ENCODE results near the gene LDB2.

LDB2 gene

DNA sequence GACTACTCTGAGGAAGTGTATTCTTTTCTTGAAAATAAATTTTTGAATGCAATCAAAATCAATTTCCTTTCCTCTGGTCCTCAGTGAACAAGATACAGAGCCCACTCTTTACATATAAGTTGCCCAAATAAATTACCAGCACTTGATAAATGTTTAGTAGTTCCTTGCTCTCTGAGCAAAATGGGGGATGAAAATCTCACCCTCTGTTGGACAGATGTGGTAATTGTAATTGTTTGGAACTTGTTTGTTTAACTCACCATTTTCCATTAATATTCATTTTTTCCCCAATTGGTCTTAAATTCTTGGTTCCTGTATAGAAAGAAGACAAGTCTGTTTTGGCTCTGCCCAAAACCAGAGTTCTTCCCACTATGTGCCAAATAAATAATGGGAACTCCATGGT, 146.3 kb downstream of the LDB2 start:
- no peak for DNase-seq

DNA sequence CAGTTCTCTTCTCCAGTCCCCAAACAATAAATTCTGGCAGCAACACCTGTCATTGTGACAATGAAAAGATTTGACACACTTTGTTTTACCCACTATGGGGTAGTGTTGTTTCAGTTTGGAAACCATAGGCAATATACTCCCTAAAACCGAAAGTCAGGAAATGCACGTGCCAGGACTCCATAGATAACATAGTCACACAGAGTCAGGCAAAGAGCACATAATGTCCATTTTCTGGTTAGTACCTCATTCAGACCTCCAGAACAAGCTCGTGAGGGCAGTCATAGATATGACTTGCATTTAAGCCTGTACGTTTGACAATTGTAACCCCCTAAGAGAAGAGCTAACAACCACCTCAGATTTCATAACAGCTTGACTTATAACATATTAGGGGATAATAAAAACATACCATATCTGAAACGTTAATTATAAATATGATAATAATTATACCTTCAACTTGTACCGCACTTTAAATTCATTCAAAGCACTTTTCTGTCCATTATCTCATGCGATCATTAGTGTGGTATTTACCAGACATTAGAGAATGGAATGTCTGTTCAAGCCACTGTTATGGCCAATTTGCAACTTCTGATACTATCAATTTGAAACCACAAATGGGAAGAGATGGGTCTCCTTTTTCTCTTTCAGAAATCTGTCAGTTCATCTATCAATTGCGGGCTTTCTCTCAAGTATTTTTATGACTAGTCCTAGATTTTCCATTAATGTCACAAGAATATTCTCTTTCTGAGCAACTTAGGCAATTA, 147.4 kb downstream of the LDB2 start:
- DNase-seq: no peak

DNA sequence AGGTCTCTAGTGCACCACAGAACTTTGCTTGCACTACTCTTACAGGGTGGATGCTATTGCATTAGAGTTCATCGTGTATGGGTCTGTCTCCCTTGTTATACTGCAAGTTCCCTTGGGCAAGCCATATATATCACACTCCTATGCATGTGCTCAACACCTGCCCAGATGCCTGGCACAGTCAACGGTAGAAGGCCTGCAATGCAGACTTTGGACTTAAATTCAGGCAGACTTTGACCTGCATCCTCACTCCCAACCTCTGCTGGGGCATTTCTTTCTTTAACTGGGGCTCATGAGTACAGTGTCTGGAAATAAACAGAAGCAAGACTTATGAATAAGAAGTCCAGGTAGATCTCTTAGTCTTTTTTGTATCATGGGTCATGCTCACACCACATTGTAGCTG, 148.2 kb downstream of the LDB2 start:
- DNase-seq: no peak

DNA sequence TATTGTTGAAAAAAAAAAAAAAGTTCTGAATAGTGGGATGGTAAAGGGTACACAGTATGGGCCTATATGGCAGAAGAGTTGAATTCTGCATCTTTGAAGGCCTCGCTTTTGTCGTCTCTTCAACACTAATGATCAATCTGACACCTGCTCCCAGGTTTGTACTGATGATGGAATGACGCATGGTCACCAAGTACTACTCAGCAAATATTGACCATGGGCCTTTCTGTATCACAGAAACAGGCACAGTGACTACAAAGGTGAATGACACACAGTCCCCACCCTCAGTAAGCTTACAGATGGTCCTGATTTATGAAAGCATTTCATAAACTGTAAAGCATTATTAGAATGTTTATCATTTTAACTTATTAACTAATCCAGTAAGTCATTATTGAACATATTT, 152.6 kb downstream of the LDB2 start:
- DNase-seq: no peak

DNA sequence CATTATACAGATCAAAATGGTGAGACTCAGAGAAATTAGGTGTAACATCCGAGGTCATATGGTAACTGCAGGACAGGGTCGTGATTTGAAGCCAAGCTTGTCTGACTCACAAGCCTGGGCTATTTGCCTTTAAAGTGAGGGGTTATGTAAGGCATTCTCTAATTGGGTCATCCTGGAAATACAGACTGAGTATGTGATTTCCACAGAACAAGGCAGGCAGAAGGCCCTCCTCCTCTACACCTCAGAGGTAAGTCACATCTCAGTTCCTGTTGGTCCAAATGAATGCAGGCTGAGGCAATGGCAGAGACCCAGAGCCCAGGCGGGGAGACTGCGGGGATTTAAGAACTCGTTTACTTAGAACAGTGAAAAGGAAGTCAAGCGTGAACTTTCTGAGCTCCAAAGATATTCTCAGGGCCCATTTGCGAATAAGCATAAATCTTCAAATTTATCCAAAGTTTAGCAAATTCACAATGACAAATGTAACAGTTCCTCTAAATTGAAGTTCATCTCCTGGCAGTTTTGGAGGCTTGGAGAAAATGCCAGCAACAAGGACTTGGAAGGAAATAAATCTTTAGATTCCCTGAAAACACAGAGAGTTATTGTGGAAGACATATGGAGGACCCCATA, 153.3 kb downstream of the LDB2 start:
- DNase-seq: no peak

DNA sequence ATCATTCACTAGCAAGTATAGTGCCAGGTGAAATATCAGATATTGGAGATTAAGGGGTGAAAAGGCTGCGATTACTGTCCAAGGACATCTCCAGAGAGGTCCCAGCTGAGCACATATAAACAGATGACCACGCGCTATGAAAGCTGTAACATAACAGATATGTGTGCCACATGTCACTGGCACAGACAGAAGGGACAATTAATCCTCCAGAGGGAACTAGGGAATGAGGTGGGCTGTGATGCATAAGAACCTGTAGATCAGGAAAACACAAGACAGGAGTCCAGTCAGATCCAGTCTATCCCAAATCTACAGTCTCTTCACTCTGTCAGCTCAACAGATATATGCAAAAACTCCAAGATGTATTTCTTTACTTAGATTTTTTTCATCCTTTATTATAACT, 157.2 kb downstream of the LDB2 start:
- DNase-seq: no peak

DNA sequence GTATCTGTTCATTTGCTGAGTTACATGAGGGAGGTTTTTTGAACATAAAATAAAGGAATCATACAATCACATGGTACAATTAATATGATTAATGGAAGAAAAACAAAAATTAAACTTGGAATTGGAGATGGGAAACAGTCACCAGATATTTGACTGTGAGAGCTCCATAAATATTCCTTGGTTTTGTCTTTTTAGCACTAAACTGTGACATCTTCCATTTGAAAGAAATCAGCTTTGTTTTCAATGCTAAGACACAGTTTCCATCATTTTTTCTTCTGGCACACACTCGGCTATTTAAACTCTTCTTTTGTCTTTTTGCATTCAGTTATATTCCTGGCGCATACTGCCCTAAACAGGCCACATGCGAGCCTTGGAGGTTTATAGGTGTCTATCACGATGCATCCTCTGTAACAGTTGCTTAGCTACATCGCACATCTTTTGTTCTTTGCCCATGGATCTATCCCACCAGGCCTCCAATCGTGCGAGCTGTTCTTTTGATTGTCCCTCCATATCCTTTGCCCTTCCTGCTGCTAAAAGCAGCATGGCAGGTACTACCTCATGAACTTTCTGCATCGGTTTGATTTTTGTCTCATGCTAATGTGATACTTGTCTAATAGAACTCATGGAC, 158.3 kb downstream of the LDB2 start:
- no peak for DNase-seq

DNA sequence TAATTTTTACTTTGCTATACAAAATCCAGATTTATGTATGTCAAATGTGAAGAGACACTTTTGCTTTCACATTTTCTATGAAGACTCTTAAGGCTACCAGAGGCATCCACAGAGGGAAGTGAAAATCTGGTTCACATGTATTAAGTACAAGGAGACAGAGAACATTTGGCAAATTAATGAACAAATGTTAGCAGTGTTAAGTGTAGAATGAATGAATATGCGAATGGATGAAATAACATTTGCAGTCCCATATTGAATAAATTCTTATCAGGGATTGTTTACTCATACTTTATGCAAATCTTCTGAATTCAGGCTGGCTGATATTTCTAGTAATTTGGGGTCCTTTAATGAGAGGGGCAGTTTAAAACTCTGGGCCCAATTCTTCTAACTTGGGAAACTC, 159.9 kb downstream of the LDB2 start:
- DNase-seq: no peak

DNA sequence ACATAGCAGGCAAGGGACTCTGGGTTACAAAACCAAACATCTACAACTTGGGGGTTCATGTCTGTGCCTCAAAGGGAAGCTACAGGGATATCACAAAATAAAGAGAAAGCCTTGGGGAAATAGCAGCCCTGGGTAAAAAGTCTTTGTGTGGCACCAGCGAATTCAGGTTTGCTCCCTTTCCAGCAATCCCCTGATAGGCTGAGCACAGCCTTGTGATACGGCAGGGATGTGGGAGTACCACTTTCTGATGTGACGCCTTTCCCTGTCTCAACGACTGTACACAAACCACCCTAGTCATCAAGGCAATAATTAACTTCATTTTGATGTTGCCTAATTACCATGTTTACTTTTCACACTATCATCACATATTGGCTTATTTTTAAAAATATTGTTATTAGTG, 164.9 kb downstream of the LDB2 start:
- DNase-seq: no peak

DNA sequence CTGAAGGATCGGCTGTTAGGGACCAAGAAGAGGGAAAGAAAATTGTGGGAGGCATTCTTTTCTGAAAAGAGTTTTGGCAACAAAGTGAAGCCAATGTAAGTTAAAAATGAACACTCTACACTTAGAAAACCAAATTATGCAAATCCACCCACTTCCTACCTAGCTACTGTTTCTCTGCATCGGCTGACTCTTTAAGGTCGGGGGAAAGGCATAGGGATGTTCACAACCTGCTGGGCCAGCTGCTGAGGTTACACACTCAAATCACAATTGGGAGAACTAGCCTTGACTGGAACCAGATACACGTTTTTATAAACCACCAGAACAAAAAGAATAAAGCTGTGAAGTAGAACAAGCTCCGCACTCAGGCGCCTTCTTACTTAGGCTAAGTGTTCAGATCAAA, 165.7 kb downstream of the LDB2 start:
- no peak for DNase-seq

DNA sequence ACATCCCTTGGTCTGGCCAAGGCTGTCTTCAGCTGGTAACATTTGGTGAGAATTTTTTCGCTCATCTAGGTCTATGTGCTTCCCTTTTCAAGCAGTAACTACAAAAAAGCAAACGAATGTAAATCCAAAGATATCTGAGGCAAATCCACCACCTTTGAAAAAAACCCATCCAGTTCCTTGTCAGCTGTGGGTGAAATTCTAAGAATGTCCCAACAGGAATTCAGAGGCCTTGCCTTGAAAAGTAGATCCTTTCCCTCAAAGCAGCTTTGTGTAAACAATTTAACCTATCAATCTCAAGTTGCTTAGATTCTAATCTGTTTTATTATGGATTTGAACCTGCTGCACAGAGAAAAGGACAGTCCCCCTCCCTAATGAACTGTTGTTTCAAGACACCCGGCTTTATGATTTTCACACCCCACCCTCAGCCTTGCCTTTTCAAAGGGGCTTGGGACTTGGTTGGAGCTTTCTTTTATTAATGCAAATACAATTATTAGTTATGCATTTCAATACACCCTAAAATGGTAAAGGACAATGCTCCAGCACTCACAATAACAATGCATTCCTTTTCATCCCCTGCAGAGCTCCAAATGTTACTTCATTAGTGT, 166.6 kb downstream of the LDB2 start:
- DNase-seq: no peak

DNA sequence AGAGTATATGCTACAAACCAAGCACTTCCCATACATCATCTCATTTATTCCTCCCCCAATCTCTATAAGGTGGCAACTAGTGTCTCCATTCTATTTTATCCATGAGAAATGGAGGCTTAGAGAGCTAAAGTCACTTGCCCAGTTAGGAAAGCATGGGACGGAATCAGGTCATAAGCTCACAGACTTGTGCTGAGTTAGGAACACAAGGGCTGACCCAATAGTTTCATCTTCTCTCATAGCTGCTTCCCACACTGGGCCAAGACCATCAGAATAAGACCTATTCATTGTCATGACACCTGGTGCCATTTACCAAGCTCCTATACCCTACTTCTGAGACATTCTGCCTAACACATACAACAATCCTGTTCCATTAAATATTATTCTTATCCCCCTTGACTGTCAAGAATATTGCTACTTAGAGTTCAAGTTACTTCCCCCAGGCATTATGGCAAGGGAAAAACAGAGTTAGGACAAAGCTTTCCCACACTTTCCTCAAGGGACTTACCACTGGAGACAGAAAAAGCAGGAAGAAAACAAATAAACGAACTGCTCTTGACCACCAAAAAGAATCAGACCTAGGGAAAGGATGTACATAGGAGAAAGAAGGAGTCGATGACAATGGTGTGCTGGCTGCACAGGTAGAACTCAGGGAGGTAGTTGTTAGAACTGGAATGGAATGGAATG, 167.8 kb downstream of the LDB2 start:
- no peak for DNase-seq

DNA sequence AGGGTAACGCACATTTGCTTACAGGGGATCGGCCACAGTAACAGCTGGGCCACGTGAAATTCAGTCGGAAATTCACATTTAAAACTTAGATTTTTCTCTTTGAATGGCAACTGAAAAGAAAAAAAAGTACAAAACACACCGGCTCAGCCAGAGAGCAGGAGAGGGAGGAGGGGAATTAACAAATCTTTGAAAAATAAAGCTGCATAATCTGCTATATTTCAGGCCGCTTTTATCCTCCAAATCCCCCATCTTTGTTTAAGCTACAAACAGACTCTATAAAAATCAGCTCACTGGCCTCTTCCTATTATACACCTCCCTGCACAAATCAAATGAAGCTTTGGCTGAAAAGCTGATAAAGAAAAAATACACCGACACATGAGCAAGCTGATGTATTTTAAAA, 169.1 kb downstream of the LDB2 start:
- DNase-seq: no peak

DNA sequence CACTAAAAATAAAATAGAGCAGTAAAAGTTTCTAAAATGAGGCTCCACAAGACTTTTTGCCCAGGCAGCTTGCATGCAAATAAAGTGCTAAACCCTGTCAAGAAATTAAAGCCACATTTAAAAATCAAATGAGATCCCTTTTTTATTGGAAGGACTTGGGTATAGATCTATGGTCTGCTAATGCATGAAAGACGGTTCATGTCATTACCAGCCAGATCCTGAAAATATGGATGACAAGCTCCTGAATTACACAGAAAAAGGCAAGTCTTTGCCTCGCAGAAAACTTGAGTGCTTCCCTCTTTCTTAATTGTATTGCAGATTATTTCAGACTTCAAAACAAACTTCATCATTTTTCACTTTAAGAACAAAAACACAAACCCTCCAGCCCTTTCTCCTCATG, 169.6 kb downstream of the LDB2 start:
- no peak for DNase-seq

DNA sequence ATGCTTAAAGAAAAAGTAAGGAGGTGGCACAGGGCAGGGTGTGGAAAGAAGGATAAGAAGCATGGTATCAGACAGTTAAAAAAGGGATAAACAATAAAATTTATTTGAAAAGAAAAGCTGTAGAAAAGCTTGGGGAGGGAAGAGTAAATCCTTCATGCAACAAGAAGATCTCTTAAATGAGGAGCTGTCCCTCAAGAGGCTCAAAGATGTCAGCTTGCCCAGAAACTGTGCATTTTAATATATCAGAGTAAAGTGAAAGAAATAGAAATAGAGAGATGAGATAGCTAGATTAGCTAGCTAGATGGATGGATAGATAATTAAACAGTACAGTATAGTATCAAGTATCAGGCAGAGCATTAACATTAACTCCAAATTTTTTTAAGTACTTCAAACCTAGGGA, 170.3 kb downstream of the LDB2 start:
- DNase-seq: no peak

DNA sequence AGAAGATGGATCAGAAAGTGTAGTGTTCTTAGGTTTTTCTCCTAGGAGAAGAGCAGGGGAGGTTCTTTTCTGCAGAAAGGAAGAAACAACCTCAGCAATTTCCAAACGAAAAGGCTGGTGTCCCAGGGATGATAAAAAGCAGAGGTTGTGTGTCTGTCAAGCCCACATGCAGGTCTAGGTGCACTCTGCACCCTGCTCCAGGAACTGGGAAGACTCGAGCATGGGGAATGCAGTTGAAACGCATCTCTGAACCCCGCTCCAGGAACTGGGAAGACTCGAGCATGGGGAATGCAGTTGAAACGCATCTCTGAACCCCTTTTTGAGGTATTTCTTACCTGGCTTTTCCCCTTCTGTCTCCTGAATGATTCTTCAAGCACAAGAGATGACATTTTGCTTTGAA, 171.2 kb downstream of the LDB2 start:
- DNase-seq: no peak

DNA sequence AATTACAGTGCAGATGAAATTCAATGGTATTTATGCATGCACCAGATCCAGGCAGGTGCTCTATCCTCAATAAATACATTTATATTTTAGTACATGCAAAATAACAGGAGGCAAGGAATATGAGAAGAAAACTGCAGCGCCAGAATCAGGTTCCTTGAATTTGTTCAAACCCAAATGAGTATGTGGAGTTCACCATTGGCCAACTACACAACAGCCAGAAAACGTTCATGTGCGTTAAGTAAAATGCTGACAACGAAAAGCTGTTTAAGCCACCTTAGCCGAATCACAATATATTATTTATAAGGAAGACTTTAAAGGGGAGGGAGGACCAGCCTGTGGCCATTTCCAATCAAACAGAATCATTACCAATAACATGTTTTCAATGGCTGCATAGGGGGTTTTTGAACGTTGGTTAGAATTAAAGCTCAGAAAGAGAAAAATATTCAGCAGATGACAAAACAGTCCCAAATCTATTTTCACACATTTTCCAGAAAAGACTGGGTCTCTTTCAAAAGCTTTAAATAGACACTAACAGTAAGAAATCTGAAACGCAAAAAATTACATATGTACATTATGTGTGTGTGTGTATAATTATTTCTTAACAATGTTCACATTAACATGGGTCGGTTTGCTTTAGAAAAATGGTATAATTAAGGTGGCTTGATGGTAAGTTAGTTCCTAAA, 171.9 kb downstream of the LDB2 start:
- DNase-seq: no peak

DNA sequence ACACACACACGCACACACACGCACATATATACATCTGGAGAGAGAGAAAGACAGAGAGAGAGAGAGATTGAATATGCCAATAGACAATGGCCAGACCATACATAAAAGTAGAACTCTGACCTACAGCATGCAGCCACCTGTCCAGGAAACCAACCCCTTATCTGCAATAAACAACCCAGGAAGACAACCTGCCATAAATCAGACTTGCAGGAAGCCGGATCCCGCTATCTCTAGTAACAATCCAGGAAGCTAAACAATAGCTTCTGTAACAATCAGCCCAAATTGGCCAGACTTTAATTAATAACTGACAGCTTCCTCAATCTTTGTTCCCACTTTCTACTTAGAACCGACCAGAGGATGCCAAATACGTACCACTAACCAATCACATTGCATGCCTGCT, 173.2 kb downstream of the LDB2 start:
- DNase-seq: no peak

DNA sequence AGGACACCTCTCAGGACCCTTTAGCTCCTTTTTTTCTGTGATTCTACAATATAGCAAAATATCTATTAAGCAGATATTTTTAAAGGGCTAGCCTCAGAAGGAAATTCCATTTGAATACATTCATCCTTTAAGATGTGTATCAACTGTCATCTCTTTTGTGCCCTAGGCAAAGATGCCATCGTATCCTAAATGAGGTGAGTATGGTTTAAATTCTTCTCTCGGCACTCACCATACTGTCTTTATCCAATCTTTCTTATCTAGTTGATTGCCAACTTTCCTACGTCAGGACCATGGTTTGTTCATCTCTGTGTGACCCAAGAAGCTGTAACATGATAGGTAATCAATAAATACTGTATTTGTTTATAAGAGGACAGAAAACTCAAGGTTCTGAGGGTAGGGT, 176.0 kb downstream of the LDB2 start:
- no peak for DNase-seq

DNA sequence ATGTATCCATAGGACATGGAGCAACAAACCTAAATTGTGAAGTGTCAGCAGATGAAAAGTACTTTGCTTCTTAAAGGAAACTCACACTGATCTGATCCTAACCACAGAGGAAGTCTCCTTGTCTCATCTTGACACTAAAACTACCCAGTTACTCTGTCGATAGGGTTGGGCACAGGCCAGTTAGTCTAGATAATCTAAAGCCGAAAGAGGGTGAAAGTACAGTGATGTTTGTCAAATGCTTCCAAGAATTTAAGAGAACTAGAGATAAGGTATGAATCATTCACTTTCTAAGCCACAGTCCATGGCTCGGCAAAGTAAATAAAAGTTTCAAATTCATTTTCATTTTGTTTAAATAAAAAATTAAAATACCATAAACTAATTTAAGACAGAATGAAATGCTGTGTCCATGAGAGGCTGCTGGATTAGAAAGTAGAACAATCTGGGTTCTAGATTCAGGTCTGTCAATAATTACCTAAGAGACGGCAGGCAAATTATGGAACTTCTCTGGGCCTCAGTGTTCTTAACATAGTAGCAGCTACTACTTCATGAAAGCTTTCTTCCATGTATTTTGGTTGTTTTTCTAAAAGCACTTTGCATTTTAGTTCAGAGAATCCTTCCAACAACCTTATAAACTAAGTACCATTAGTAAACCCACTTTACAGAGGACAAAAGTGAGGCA, 176.7 kb downstream of the LDB2 start:
- DNase-seq: no peak

DNA sequence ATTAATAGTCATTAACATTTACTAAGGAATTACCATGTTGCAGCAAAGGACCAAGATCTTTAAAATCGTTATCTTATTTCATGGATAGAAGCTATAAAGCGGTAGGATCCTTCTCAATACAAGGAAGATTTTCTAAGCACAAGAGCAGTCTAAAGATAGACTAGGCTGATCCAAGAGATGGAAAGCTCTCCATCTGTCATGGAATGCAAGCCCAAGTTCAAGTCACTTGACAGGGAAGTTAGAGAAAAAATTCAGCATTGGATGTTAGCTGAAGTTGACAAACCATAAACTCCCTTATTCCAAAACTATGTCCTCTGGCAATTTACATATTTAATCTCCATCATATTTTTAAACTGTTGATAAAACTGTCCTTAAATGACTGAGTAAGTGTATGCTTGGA, 177.7 kb downstream of the LDB2 start:
- DNase-seq: no peak

DNA sequence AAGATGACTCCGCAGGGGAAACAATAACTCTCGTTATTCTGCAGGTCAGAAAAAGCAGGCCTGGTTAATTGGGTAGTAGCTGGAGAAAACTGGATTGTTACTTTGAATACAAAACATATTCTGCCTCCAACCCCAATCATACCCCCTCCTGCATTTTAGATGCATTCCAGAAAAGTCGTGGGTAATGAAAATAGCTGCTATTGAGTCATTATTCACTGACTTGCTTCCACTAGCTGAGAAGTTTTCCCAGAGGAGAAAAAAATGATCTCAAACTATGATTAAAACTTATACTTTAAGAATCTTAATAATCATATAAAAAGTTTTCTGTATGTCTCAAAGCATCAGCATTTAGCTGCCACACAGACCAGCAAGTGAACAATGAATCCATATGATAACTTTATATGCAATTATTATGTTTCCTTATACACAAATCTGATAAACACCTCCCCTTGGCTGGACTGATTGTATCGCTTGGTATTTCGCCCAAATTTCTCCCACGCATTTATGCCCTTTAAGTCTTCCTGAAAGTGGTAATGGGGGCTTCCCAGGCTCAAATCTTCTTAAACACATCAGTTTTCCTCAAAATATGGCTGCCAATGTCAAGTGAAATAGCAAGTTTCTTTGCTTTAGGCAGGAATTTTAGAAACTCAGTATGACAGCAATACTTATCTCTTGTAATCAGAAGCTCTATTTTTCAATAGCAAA, 181.0 kb downstream of the LDB2 start:
- no peak for DNase-seq

All from activated CD4-positive, alpha-beta T cell treated with anti-CD3 and anti-CD28 coated beads for 48 hours (primary cell).